ENCODE results near the gene ABI3BP. TPM values are rescaled to one million over a fixed set of nuclear protein-coding genes. Genes with fewer than 3 reads are reported as not detected.

ABI3BP gene
- polyA plus RNA-seq, 3 donors, result not detected

GRCh38 chr3:100732435-100732834, 260.8 kb downstream of the ABI3BP start:
- H3K79me2 ChIP-seq (ENCODE audit: insufficient read depth, low read length), result peaks cover 20% of the 10 kb centered on the region
- intact Hi-C loops (cut with micrococcal nuclease), result no loop called here
- no CpG with 5 or more reads among the region's 3 CpGs for WGBS (ENCODE audit: insufficient coverage)

GRCh38 chr3:100730524-100730923, 262.7 kb downstream of the ABI3BP start:
- no peaks in the 10 kb centered on the region for H3K9me3 Mint-ChIP-seq
- no peaks in the 10 kb centered on the region for H3K9me3 ChIP-seq (replicated peaks in 1 of 2; ENCODE audit: control insufficient read depth in 1 of 2, insufficient read depth in 1 of 2, low read length in 2 of 2)
- H3K79me2 ChIP-seq (ENCODE audit: insufficient read depth, low read length), result peaks cover 29% of the 10 kb centered on the region
- no peak overlapping the region for H3K9ac ChIP-seq (ENCODE audit: insufficient read depth, low read length, poor library complexity, severe bottlenecking)
- peaks cover 67 to 97% of the 10 kb centered on the region in 2 donors for H3K36me3 ChIP-seq (replicated peaks in 1 of 2; ENCODE audit: control insufficient read depth in 1 of 2, insufficient read depth in 2 of 2, low read length in 2 of 2)
- no peak for TF ChIP-seq CTCF (IDR thresholded peaks at IDR 0.05)
- H3K27ac ChIP-seq (ENCODE audit: low read depth in 1 of 2, low read length in 2 of 2), result no peak overlapping the region
- H3K4me1 Mint-ChIP-seq, result no peaks in the 10 kb centered on the region
- no peaks in the 10 kb centered on the region for H3K27me3 ChIP-seq (ENCODE audit: control insufficient read depth in 2 of 2, insufficient read depth in 2 of 2, low read length in 2 of 2)
- H3K4me3 ChIP-seq (replicated peaks in 1 of 3; ENCODE audit: low read depth in 2 of 3, low read length in 3 of 3), result no peak overlapping the region
- no peak overlapping the region for H3K4me2 ChIP-seq (replicated peaks; ENCODE audit: extremely low read depth, low read length, poor library complexity, severe bottlenecking)
- H3K36me3 Mint-ChIP-seq, result peaks cover 66 to 83% of the 10 kb centered on the region in 2 donors
- no peak overlapping the region for H3K4me3 Mint-ChIP-seq
- H3K4me1 ChIP-seq (ENCODE audit: control insufficient read depth in 1 of 2, insufficient read depth in 2 of 2, low read length in 2 of 2), result no peaks in the 10 kb centered on the region
- no peaks in the 10 kb centered on the region for H3K27me3 Mint-ChIP-seq (ENCODE audit: low read depth in 3 of 3)
- H3K27ac Mint-ChIP-seq, result peak overlapping the region in 1 of 7 donors; percentile 21
- no peak for DNase-seq
- H2AFZ ChIP-seq (ENCODE audit: insufficient read depth, low read depth, low read length, poor library complexity, severe bottlenecking), result no peak overlapping the region
- peaks cover 53% of the 10 kb centered on the region for H4K20me1 ChIP-seq (ENCODE audit: insufficient read depth, low read length)
- WGBS (ENCODE audit: insufficient coverage), result 89% methylated on average over 2 of the region's 3 CpGs
- intact Hi-C loops (cut with micrococcal nuclease), result no loop called here

More at GRCh38 chr3:100732435-100732834, 260.8 kb downstream of the ABI3BP start:
- no peak overlapping the region for H3K4me3 ChIP-seq (replicated peaks in 1 of 3; ENCODE audit: low read depth in 2 of 3, low read length in 3 of 3)
- Mint-ChIP-seq H3K9me3 (no peaks in the 10 kb centered on the region), H3K27me3 (ENCODE audit: low read depth in 3 of 3) (no peaks in the 10 kb centered on the region), H3K36me3 (peaks cover 67 to 84% of the 10 kb centered on the region in 2 donors), H3K27ac (no peak overlapping the region), H3K4me1 (no peaks in the 10 kb centered on the region), H3K4me3 (no peak overlapping the region)
- H3K27me3 ChIP-seq (ENCODE audit: control insufficient read depth in 2 of 2, insufficient read depth in 2 of 2, low read length in 2 of 2), result no peaks in the 10 kb centered on the region
- H3K9ac ChIP-seq (ENCODE audit: insufficient read depth, low read length, poor library complexity, severe bottlenecking), result no peak overlapping the region
- TF ChIP-seq CTCF (IDR thresholded peaks at IDR 0.05), result no peak
- no peak overlapping the region for H3K4me2 ChIP-seq (replicated peaks; ENCODE audit: extremely low read depth, low read length, poor library complexity, severe bottlenecking)
- H3K4me1 ChIP-seq (ENCODE audit: control insufficient read depth in 1 of 2, insufficient read depth in 2 of 2, low read length in 2 of 2), result no peaks in the 10 kb centered on the region
- H2AFZ ChIP-seq (ENCODE audit: insufficient read depth, low read depth, low read length, poor library complexity, severe bottlenecking), result no peak overlapping the region
- no peak for DNase-seq
- H4K20me1 ChIP-seq (ENCODE audit: insufficient read depth, low read length), result peaks cover 34% of the 10 kb centered on the region
- H3K27ac ChIP-seq (ENCODE audit: low read depth in 1 of 2, low read length in 2 of 2), result no peak overlapping the region
- H3K36me3 ChIP-seq (replicated peaks in 1 of 2; ENCODE audit: control insufficient read depth in 1 of 2, insufficient read depth in 2 of 2, low read length in 2 of 2), result peaks cover 78 to 97% of the 10 kb centered on the region in 2 donors
- H3K9me3 ChIP-seq (replicated peaks in 1 of 2; ENCODE audit: control insufficient read depth in 1 of 2, insufficient read depth in 1 of 2, low read length in 2 of 2), result no peaks in the 10 kb centered on the region

All from CD14-positive monocyte (primary cell).